ENCODE results near the gene CACNA1I.
"Not testable (repeated sequence)": the region's sequence is repeated elsewhere in the genome, so short reads cannot be mapped to it uniquely, and the experiment has no call there.

Gene CACNA1I

GRCh38 chr22:39570665-39571064 lies at the start of gene CACNA1I:
Gene CACNA1I, plus strand, starts transcription at chr22:39570753. Its CDS starts 0 bp downstream, at chr22:39570753.
- DNase-seq = no peak

- not testable (repeated sequence) for DNase-seq
Observed at GRCh38 chr22:39521106-39521885, 49.3 kb upstream of the CACNA1I start.

GRCh38 chr22:39522091-39522490 lies 48.5 kb upstream of the CACNA1I start:
- DNase-seq = not testable (repeated sequence)

- DNase-seq = no peak
Observed at GRCh38 chr22:39522567-39523300, 47.8 kb upstream of the CACNA1I start.

GRCh38 chr22:39524089-39524752 lies 46.3 kb upstream of the CACNA1I start:
- no peak for DNase-seq

- DNase-seq = no peak
Observed at GRCh38 chr22:39524753-39525657, 45.5 kb upstream of the CACNA1I start.

- DNase-seq = no peak
Observed at GRCh38 chr22:39525658-39525975, 44.9 kb upstream of the CACNA1I start.

- no peak for DNase-seq
Observed at GRCh38 chr22:39526736-39527171, 43.8 kb upstream of the CACNA1I start.

GRCh38 chr22:39527481-39527961 lies 43.0 kb upstream of the CACNA1I start:
- DNase-seq = peak; percentile 69

GRCh38 chr22:39528080-39528661 lies 42.4 kb upstream of the CACNA1I start:
- DNase-seq = no peak

GRCh38 chr22:39528681-39529486 lies 41.7 kb upstream of the CACNA1I start:
- peak; percentile 80 for DNase-seq

- DNase-seq = no peak
Observed at GRCh38 chr22:39529487-39529851, 41.1 kb upstream of the CACNA1I start.

- no peak for DNase-seq
Observed at GRCh38 chr22:39530116-39530515, 40.4 kb upstream of the CACNA1I start.

- DNase-seq = no peak
Observed at GRCh38 chr22:39530692-39531331, 39.7 kb upstream of the CACNA1I start.

GRCh38 chr22:39532215-39533073 lies 38.1 kb upstream of the CACNA1I start, which contains the start of gene RPS19BP1:
Gene RPS19BP1, minus strand, starts transcription at chr22:39532748. Its CDS starts 10 bp downstream, at chr22:39532738.
- DNase-seq = peak; percentile 95

GRCh38 chr22:39534092-39534506 lies 36.5 kb upstream of the CACNA1I start:
- DNase-seq = no peak

- DNase-seq = peak; percentile 64
Observed at GRCh38 chr22:39534591-39535356, 35.8 kb upstream of the CACNA1I start.

- no peak for DNase-seq
Observed at GRCh38 chr22:39535357-39535725, 35.2 kb upstream of the CACNA1I start.
